Activated CD4-positive, CD25-positive, alpha-beta regulatory T cell treated with anti-CD3 and anti-CD28 coated beads, Interleukin-2, amount 50 U/mL, for 16 hours (primary cell): Measurements from ENCODE around the gene FOXF1.

Source experiments
- DNase-seq: peaks from one replicate; pipeline ENCODE4 v3.0.0-alpha.2; 2020; ENCODE audit warnings: low read depth, low spot score

FOXF1 gene

GRCh38 chr16:86492961-86493629 lies 17.2 kb upstream of the FOXF1 start:
- no peak for DNase-seq

DNA sequence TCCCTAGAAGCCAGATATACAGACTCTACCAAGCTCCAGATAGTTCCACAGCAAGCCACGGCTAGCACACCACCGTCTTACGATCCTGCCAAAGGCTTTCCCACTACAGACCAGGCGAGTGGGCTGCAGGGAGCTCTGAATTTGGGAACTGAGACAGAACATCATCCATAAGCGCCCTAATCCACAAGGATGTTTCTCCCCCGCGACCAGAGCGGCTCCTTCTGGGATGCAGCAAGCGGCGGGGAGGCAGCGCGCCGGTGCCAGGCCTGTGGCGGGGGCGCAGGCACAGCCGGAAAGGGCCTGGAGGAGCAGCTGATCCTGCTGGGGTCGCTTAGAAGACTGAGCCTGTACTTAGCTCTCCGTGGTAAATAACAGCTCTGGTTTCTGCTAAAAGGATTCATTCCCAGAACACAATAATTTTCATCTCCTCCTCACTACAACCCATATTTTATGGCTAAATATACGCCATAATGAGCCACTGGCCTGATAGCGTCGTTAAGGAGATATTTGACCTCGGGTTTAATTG lies 16.2 kb upstream of the FOXF1 start:
- no peak for DNase-seq

GRCh38 chr16:86494565-86495356 lies 15.6 kb upstream of the FOXF1 start:
- DNase-seq, result no peak

GRCh38 chr16:86495357-86495701 lies 15.0 kb upstream of the FOXF1 start:
- DNase-seq, result no peak

- DNase-seq, result no peak
Observed at GRCh38 chr16:86495756-86496261, 14.5 kb upstream of the FOXF1 start.

GRCh38 chr16:86496262-86496928 lies 13.9 kb upstream of the FOXF1 start:
- no peak for DNase-seq

DNA sequence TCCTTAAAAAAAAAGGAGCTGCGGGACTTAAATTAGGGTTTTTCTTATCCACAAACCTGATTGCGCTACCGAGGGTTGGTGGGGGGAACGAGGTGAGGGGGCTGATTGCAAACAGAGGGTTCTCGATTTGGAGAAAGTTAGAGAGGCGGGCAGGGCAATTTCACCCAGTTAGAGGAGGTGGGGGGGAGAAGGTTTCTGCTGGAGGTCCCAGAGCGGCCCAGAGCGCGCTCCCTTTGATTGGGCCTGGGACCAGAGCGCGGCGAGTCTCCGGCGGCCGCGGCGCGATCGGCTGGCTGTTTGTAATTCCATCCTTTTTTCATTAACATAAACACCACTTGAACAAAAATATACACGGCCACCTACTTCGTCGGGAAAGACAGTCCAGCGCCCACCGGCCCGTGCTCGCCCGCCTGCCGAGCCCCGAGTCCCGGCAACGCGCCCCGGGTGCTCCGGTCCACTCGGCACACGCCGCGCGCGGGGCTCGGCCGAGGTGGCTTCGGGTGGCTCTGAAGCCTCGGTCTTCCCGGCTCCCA lies 13.3 kb upstream of the FOXF1 start:
- no peak for DNase-seq

DNA sequence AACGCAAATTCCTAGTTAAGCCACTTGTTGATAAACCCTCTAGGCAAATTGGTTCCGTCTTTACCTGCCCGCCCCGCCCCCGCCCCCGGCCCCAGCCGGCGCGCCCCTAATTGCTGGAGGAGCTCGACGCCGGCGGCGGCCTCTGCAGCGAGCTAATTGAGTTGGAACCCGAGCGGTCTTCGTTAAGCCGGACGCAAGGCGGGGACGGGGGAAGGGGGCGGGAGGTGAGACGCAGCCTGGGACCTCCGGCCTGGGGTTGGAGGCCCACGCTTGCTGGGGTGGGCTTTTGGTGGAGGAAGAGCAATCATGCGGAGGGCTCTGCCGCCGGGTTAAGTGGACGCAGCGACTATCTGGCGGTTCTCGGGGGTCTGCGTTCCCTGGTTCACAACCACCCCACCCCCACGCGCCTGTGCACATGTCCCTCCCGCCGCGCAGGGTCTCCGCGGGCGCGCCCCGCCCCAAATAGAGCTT lies 12.7 kb upstream of the FOXF1 start:
- no peak for DNase-seq

GRCh38 chr16:86498155-86498670 lies 12.1 kb upstream of the FOXF1 start:
- DNase-seq, result no peak

DNA sequence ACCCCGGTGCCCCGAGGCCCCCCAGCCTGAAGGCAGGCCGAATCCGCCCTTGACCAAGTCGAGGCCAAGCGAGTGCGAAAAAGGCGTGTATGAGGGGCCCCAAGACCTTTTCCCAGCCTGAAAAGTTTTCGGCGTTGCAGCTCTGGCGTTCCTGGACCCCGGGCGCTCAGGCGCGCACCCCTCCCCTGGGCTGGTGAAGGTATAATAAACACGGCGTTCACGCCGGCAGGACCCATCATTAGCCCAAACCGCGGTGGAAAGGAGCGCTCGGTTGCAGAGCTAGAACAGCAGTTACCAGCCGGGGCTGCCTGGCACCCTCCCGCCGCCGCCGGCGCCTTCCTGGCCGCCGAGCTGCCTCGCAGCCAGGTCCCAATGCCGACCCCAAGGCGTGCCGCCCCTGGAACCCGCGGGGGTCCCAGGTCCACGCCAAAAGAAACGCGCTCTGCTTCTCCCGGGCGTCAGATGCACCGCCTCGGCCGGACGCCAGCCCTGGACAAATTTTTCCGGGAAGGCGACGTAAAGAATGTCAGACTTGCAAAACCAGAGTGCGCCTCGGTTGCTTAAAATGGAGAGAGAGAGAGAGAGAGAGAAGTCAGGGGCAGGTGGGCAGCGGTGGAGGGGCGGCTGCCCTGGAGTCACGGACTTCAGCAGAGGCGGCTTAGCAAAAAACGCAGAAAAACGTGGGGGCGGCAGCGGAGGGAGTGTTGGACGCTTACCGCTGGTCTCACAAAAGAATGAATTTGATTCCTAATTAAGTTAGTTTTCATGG lies 11.5 kb upstream of the FOXF1 start:
- no peak for DNase-seq

DNA sequence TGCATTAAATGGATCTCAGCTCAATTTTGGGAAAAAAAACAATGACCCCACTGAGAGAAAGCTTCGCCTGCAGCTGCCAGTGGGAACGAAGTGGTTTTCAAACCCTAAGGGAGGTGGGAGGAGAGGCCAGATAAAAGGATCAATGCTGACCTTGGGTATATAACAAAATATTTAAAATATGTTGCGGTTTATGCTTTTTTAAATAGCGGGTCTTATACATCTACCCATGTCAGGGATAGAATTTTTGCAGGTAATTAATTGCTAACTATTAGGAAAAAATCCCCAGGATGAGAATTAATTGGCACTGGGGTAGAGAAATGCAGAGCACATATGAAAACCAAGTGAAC lies 10.9 kb upstream of the FOXF1 start:
- DNase-seq, result no peak

DNA sequence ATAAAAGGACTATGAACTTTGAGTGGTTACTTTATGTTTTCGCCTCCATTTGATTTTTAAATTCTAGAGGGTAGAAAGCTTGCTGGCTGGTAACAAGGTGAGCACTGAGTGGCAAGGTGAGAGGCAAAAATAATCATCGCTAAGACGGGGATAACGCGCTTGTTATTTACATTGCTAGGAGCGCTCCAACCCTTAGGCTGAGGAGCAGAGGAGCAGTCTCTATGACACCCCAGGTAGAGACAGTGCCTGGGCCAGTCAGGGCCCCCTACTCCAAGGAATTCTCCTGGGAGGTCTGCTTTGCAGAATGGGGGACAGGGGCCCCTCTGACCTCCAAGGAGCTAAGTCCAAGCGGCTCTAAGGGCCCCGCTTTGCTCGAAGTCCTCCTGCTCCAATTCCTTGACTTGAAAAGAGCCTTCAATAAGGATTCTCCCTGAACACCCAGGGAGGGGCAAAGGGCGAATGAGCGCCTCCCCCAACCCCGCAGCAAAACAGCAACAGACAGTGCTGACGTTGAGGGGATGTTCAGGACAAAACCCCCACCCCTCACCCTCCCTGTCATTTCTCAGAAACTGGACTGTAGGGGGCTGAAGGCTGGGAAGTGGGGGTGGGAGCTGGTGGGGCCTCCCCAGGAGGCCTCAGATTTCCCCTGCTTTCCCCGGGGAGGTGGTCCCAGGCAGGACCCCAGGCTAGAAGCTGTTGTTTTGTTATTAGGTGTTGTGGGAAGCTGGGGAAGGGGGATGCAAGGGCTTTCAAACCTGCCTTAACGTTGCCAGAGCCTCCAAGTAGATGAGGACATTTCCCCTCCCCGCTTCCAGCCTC lies 10.2 kb upstream of the FOXF1 start:
- DNase-seq, result no peak

DNA sequence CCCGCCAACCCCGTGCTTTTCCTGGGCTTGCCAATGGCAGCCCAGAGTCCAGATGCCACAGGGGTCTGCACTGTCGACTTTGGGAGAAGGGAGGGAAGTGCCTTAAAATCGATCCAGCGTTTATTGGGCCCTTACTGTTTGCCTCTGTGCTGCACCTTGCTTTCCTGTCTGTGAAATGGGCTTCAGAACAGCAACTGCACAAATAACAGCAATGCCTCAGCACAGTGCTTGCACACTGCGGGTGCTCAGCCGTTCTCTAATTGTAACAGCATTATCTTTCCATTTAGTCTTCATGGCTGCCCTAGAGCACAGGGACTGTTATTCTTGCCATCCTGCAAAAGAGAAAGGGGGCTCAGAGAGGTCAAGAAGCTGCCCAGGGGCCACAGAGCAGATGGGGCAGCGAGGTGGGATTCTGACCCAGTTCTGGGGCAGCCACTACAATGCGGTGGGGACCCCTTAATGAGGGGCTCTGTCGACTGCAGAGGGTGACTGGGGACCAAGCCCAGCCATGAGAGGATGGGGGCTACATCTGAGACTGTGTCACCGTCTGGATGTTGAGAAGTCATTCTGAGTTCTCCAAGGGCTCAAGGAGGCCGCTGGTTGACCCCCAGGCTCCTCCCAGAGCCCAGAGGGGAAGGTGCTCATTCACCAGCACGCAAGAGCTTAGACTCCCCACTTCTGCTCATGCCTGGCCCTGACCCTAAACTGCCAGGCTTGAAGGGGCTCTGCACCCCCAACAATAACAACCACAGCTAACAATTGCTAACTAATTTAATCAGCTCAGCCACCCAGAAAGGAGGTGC lies 9.4 kb upstream of the FOXF1 start:
- DNase-seq, result no peak

DNA sequence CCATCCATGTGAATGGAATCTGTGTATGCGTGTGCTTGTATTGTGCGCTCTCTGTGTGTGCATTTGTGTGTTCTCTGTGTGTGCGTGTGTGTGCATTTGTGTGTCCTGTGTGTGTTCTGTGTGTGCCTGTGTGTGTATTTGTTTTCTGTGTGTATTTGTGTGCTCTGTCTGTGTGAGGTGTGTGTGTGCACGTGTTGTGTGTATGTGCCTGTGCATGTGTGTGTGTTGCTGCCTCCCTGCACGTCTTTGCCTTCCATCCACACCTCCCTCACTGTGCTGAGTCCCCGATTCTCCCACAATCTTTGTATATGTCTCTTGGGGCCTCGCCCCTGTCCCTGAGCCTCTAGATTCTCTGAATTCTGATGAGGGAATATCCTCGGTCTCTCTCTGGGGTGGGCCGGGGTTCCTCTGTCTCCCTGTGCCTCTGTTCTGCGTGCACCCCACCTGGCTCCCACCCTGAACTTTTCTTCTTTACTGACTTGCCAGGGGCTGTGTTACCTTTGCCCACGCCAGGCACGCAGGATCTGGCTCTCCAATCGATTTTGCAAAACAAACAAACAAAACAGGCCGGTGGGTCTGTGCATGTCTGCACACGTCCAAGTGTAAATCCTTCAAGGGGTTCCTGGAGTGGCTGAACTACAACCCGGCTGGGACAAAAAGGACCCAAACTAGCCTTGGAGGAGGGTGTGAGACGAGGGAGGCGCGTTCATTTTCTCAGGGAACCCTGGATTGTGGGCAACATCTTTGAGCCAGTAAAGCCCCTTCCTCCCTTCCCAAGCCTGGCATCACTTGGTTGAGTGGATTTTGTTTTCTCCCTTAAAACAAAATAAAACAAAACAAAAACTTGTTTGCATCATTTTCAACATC lies 8.1 kb upstream of the FOXF1 start:
- DNase-seq, result no peak

DNA sequence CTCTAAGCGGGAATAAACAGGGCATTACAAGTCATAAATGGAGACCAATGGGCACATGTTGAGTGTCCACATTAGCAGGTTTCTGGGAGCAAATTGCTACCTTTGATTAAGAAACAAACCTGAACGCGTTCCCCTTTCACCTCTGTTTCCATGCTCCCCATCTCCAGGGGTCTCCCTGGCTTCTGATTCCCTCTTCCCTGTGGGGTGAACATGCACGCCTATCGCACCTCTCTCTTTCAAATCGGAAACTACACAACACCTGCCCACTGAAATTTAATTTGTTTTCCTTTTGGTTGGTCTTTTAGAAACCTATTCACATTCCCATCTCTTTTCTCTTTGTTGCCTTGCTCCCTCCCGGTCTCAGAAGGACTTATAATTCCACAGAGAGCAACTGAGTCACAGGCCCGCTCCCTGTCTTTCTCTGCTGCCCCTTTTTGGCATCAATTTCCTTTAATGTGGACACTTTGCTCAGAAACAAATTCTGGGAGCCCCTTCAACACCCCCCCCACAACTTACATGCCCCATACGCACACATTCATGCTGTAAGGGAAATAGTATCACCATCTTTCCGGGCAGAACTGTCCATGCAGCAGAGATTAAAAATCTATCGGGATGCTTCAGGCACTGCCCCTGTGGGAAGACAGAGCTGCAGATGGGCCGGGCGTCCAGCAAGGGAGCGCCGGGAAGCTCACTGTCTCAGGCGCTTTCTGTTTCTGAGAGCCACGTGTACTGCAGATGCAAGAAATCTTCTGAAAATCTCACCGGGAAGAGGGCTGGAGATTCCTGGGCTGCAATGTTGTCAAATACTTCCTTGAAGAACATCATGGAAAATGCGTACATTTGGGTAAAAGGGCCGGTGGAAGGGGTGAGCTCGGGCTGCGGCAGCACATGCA lies 7.2 kb upstream of the FOXF1 start:
- DNase-seq, result no peak

GRCh38 chr16:86503830-86504229 lies 6.5 kb upstream of the FOXF1 start:
- no peak for DNase-seq
